Uterus (tissue), 4 donors: Measurements from ENCODE around the gene DNAJC15. TPM values are rescaled to one million over a fixed set of nuclear protein-coding genes. Genes with fewer than 3 reads are reported as not detected.

Experiments
- DNase-seq, 2 donors: peaks; one replicate each; pipeline ENCODE4 v3.0.0-alpha.2; 2019 to 2020
- H3K27ac ChIP-seq, 2 donors: fragments of 200-600 bp; sonication (generic); 1 replicate in 1 of 2; 2 replicates in 1 of 2; pipeline ENCODE4 v1.5.1; 2016 to 2018
- H3K27me3 ChIP-seq, 2 donors: fragments of 200-600 bp; sonication (generic); one replicate each; pipeline ENCODE4 v1.5.1; 2018 to 2019; ENCODE audit warnings: control low read depth in 1 of 2
- H3K36me3 ChIP-seq, 2 donors: fragments of 200-600 bp; sonication (generic); one replicate each; pipeline ENCODE4 v1.5.1; 2019; ENCODE audit warnings: control low read depth in 1 of 2
- H3K4me1 ChIP-seq, 2 donors: fragments of 200-600 bp; sonication (generic); one replicate each; pipeline ENCODE4 v1.5.1; 2018 to 2019; ENCODE audit warnings: control low read depth in 1 of 2
- H3K4me3 ChIP-seq, 2 donors: fragments of 200-600 bp; sonication (generic); 1 replicate in 1 of 2; 2 replicates in 1 of 2; pipeline ENCODE4 v1.5.1; 2018 to 2019; ENCODE audit warnings: mild to moderate bottlenecking in 1 of 2
- H3K9me3 ChIP-seq, 2 donors: fragments of 200-600 bp; sonication (generic); one replicate each; pipeline ENCODE4 v1.5.1; 2019; ENCODE audit warnings: control low read depth in 1 of 2
- POLR2A ChIP-seq, 2 donors: fragments of 450-650 bp; IDR thresholded peaks; one replicate each; pipeline ENCODE4 v1.6.1; 2016; ENCODE audit warnings: antibody characterized with exemption in 2 of 2, mild to moderate bottlenecking in 1 of 2, moderate library complexity in 1 of 2
- intact Hi-C: fragments of 100-400 bp; cut with DNase I; formaldehyde crosslinking; loops from one replicate; pipeline ENCODE4 v1.15.1; 2023; ENCODE audit warnings: low total_unique reads
- total RNA-seq, 4 donors: library from RNA; depleted of rRNA in 3 of 4; stranded (reverse); fragments of >200 nt in 3 of 4; gene quantifications; one replicate each; pipeline versions ENCODE4 v1.1.0 to v1.2.4, GENCODE V29; 2014 to 2023
- TF ChIP-seq, protein P1 (sequence below), 4 experiments: fragments of 200-600 bp in 2 of 4; fragments of 450-650 bp in 2 of 4; sonication (generic) in 2 of 4; IDR thresholded peaks; one replicate each; pipeline ENCODE4 v1.5.1; 2016 to 2019; ENCODE audit warnings: antibody characterized with exemption in 4 of 4, mild to moderate bottlenecking in 2 of 4, moderate library complexity in 1 of 4
- donor health status: DM: yes; HTN: yes; CAD: no.

The DNAJC15 gene
- total RNA-seq, 4 donors from 2014 or later: 3.6 to 14.5 (median 6.1) TPM

- Histone ChIP-seq H3K27me3 (no peaks in the 10 kb centered on the region), H3K4me3 (no peak overlapping the region), H3K36me3 (no peaks in the 10 kb centered on the region), H3K27ac (no peak overlapping the region), H3K4me1 (no peaks in the 10 kb centered on the region), H3K9me3 (no peaks in the 10 kb centered on the region)
- DNase-seq: no peak
- TF ChIP-seq, protein P1, sequence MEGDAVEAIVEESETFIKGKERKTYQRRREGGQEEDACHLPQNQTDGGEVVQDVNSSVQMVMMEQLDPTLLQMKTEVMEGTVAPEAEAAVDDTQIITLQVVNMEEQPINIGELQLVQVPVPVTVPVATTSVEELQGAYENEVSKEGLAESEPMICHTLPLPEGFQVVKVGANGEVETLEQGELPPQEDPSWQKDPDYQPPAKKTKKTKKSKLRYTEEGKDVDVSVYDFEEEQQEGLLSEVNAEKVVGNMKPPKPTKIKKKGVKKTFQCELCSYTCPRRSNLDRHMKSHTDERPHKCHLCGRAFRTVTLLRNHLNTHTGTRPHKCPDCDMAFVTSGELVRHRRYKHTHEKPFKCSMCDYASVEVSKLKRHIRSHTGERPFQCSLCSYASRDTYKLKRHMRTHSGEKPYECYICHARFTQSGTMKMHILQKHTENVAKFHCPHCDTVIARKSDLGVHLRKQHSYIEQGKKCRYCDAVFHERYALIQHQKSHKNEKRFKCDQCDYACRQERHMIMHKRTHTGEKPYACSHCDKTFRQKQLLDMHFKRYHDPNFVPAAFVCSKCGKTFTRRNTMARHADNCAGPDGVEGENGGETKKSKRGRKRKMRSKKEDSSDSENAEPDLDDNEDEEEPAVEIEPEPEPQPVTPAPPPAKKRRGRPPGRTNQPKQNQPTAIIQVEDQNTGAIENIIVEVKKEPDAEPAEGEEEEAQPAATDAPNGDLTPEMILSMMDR (IDR thresholded peaks at IDR 0.05): no peak
- TF ChIP-seq POLR2A (IDR thresholded peaks at IDR 0.05): no peak
- intact Hi-C loops: no loop called here
Observed at GRCh38 chr13:43141685-43142084, 118.3 kb downstream of the DNAJC15 start.

- no peaks in the 10 kb centered on the region for H3K27me3 ChIP-seq
- intact Hi-C loops: no loop called here
- TF ChIP-seq, protein P1 (IDR thresholded peaks at IDR 0.05): no peak
- H3K4me1 ChIP-seq: no peaks in the 10 kb centered on the region
- H3K4me3 ChIP-seq: no peak overlapping the region
- no peak for DNase-seq
- no peaks in the 10 kb centered on the region for H3K36me3 ChIP-seq
- no peak overlapping the region for H3K27ac ChIP-seq
- H3K9me3 ChIP-seq: no peaks in the 10 kb centered on the region
Observed at GRCh38 chr13:43143591-43143990, 120.2 kb downstream of the DNAJC15 start.

GRCh38 chr13:43145534-43146196 lies 122.3 kb downstream of the DNAJC15 start:
- H3K36me3 ChIP-seq: no peaks in the 10 kb centered on the region
- no peak overlapping the region for H3K27ac ChIP-seq
- H3K9me3 ChIP-seq: no peaks in the 10 kb centered on the region
- DNase-seq: no peak
- H3K4me1 ChIP-seq: no peaks in the 10 kb centered on the region
- H3K4me3 ChIP-seq: no peak overlapping the region
- intact Hi-C loops: no loop called here
- H3K27me3 ChIP-seq: no peaks in the 10 kb centered on the region
- TF ChIP-seq POLR2A (IDR thresholded peaks at IDR 0.05): no peak
- TF ChIP-seq, protein P1 (IDR thresholded peaks at IDR 0.05): no peak

- H3K36me3 ChIP-seq: no peaks in the 10 kb centered on the region
- H3K27ac ChIP-seq: no peak overlapping the region
- intact Hi-C loops: no loop called here
Observed at GRCh38 chr13:43146400-43146799, 123.0 kb downstream of the DNAJC15 start.

More at GRCh38 chr13:43146400-43146799, 123.0 kb downstream of the DNAJC15 start:
- Histone ChIP-seq H3K9me3 (no peaks in the 10 kb centered on the region), H3K4me1 (no peaks in the 10 kb centered on the region), H3K27me3 (no peaks in the 10 kb centered on the region), H3K4me3 (no peak overlapping the region)
- no peak for DNase-seq
- TF ChIP-seq POLR2A (IDR thresholded peaks at IDR 0.05): no peak
- TF ChIP-seq, protein P1 (IDR thresholded peaks at IDR 0.05): no peak
